Trophoblast cell (in vitro differentiated cells and primary cell): ENCODE measurements around the gene TPPP.
"Not testable (repeated sequence)": the region's sequence is repeated elsewhere in the genome, so short reads cannot be mapped to it uniquely, and the experiment has no call there.

Experiments
- DNase-seq, 2 donors: peaks; one replicate each; pipeline ENCODE4 v3.0.0-alpha.2; 2016
- H2AFZ ChIP-seq: 2 replicates; pipeline ENCODE4 v1.6.1; 2013; ENCODE audit warnings: low read length, moderate library complexity, mild to moderate bottlenecking; ENCODE audit not compliant: insufficient read depth, poor library complexity
- H2AK5ac ChIP-seq: 2 replicates; pipeline ENCODE4 v1.6.1; 2013; ENCODE audit warnings: mild to moderate bottlenecking, low read length
- H2BK120ac ChIP-seq: 2 replicates; pipeline ENCODE4 v1.6.1; 2013; ENCODE audit warnings: low read length, mild to moderate bottlenecking, moderate library complexity; ENCODE audit not compliant: insufficient read depth, poor library complexity
- H2BK12ac ChIP-seq: 2 replicates; pipeline ENCODE4 v1.6.1; 2013; ENCODE audit warnings: mild to moderate bottlenecking, low read length, moderate library complexity
- H2BK5ac ChIP-seq: 2 replicates; pipeline ENCODE4 v1.6.1; 2013; ENCODE audit warnings: low read length, low read depth, moderate library complexity, mild to moderate bottlenecking; ENCODE audit not compliant: poor library complexity
- H3K14ac ChIP-seq: 2 replicates; pipeline ENCODE4 v1.6.1; 2013; ENCODE audit warnings: mild to moderate bottlenecking, low read length
- H3K18ac ChIP-seq: 2 replicates; pipeline ENCODE4 v1.6.1; 2013; ENCODE audit warnings: mild to moderate bottlenecking, low read length
- H3K23ac ChIP-seq: 2 replicates; pipeline ENCODE4 v1.6.1; 2013; ENCODE audit warnings: low read length
- H3K27ac ChIP-seq: 2 replicates; pipeline ENCODE4 v1.5.1; 2013; ENCODE audit warnings: low read depth, mild to moderate bottlenecking, inconsistent platforms, low read length, moderate library complexity
- H3K27me3 ChIP-seq: 2 replicates; pipeline ENCODE4 v1.6.1; 2013; ENCODE audit warnings: inconsistent platforms, mild to moderate bottlenecking, low read length, moderate library complexity; ENCODE audit not compliant: insufficient read depth
- H3K36me3 ChIP-seq, 2 experiments: 1 replicate in 1 of 2; 2 replicates in 1 of 2; pipeline ENCODE4 v1.6.1; 2013; ENCODE audit warnings: low read length in 2 of 2, mild to moderate bottlenecking in 2 of 2, moderate library complexity in 1 of 2; ENCODE audit not compliant: insufficient read depth in 2 of 2, control insufficient read depth in 1 of 2
- H3K4ac ChIP-seq: 2 replicates; pipeline ENCODE4 v1.6.1; 2013; ENCODE audit warnings: low read depth, mild to moderate bottlenecking, low read length, moderate library complexity
- H3K4me1 ChIP-seq, 2 experiments: 1 replicate in 1 of 2; 2 replicates in 1 of 2; pipeline ENCODE4 v1.6.1; 2013; ENCODE audit warnings: low read length in 2 of 2, mild to moderate bottlenecking in 2 of 2, moderate library complexity in 1 of 2; ENCODE audit not compliant: insufficient read depth in 2 of 2, control insufficient read depth in 1 of 2
- H3K4me2 ChIP-seq: 2 replicates; pipeline ENCODE4 v1.6.1; 2013; ENCODE audit warnings: inconsistent platforms, mild to moderate bottlenecking, low read length, moderate library complexity
- H3K4me3 ChIP-seq: 2 replicates; pipeline ENCODE4 v1.5.1; 2013; ENCODE audit warnings: mild to moderate bottlenecking, low read depth, low read length, inconsistent platforms
- H3K79me1 ChIP-seq: one replicate; pipeline ENCODE4 v1.6.1; 2013; ENCODE audit warnings: low read length
- H3K79me2 ChIP-seq: 2 replicates; pipeline ENCODE4 v1.6.1; 2013; ENCODE audit warnings: low read length, mild to moderate bottlenecking; ENCODE audit not compliant: control insufficient read depth, insufficient read depth, poor library complexity
- H3K9ac ChIP-seq: 2 replicates; pipeline ENCODE4 v1.6.1; 2013; ENCODE audit warnings: mild to moderate bottlenecking, low read length
- H3K9me3 ChIP-seq: 2 replicates; pipeline ENCODE4 v1.6.1; 2013; ENCODE audit warnings: low read depth, mild to moderate bottlenecking, control low read depth, inconsistent platforms, low read length; ENCODE audit not compliant: insufficient read depth
- H4K12ac ChIP-seq: 2 replicates; pipeline ENCODE4 v1.6.1; 2013; ENCODE audit warnings: low read depth, mild to moderate bottlenecking, low read length, moderate library complexity
- H4K8ac ChIP-seq: 2 replicates; pipeline ENCODE4 v1.6.1; 2013; ENCODE audit warnings: low read depth, mild to moderate bottlenecking, low read length, moderate library complexity
- H4K91ac ChIP-seq: one replicate; pipeline ENCODE4 v1.6.1; 2013; ENCODE audit warnings: low read depth, mild to moderate bottlenecking, low read length, moderate library complexity
- WGBS: extraction: QIAGEN DNeasy Blood & Tissue Kit; methylation state at CpG from one replicate; pipeline ENCODE4 v1.1.7; 2013; ENCODE audit warnings: missing lambda C conversion rate; ENCODE audit not compliant: insufficient read length, insufficient coverage; ENCODE audit errors: extremely low coverage; 5-methylcytosine and 5-hydroxymethylcytosine counted together

TPPP gene

GRCh38 chr5:719379-719778, 26.2 kb upstream of the TPPP start:
- H3K9me3 ChIP-seq, H3K79me2 ChIP-seq, H4K12ac ChIP-seq, H2AFZ ChIP-seq, H2BK5ac ChIP-seq, H3K4ac ChIP-seq, H3K4me1 ChIP-seq, H3K9ac ChIP-seq, H3K79me1 ChIP-seq, H2BK120ac ChIP-seq, H3K14ac ChIP-seq, H4K8ac ChIP-seq, DNase-seq, H3K27me3 ChIP-seq, H3K27ac ChIP-seq, H3K4me2 ChIP-seq, H4K91ac ChIP-seq, H2BK12ac ChIP-seq, H3K18ac ChIP-seq, H2AK5ac ChIP-seq, H3K4me3 ChIP-seq, H3K36me3 ChIP-seq, H3K23ac ChIP-seq: not testable (repeated sequence)
- no CpG with 5 or more reads among the region's 1 CpG for WGBS

GRCh38 chr5:717143-717542, 24.0 kb upstream of the TPPP start:
- no peaks in the 10 kb centered on the region for H3K27me3 ChIP-seq
- no peaks in the 10 kb centered on the region for H3K4me1 ChIP-seq
- H2BK120ac ChIP-seq: no peak overlapping the region
- no peak for DNase-seq
- H3K23ac ChIP-seq: no peak overlapping the region
- H3K79me1 ChIP-seq: no peaks in the 10 kb centered on the region
- H3K79me2 ChIP-seq: no peaks in the 10 kb centered on the region
- H2BK12ac ChIP-seq: no peak overlapping the region
- H3K18ac ChIP-seq: no peak overlapping the region
- H3K4me2 ChIP-seq: no peak overlapping the region
- H3K4me3 ChIP-seq: no peak overlapping the region
- H3K9ac ChIP-seq: no peak overlapping the region
- H4K8ac ChIP-seq: no peak overlapping the region
- H3K4ac ChIP-seq: no peak overlapping the region
- H3K14ac ChIP-seq: no peak overlapping the region
- no peaks in the 10 kb centered on the region for H3K36me3 ChIP-seq
- H2AFZ ChIP-seq: no peak overlapping the region
- no peak overlapping the region for H3K27ac ChIP-seq
- H2BK5ac ChIP-seq: no peak overlapping the region
- H3K9me3 ChIP-seq: no peaks in the 10 kb centered on the region
- no CpG with 5 or more reads among the region's 7 CpGs for WGBS
- H2AK5ac ChIP-seq: no peak overlapping the region
- H4K12ac ChIP-seq: no peak overlapping the region
- no peak overlapping the region for H4K91ac ChIP-seq

GRCh38 chr5:716740-717139, 23.6 kb upstream of the TPPP start:
- not testable (repeated sequence) for H3K4me3 ChIP-seq, H4K91ac ChIP-seq, H2AFZ ChIP-seq, H3K36me3 ChIP-seq, H3K79me2 ChIP-seq, H4K12ac ChIP-seq, H3K23ac ChIP-seq, DNase-seq, H3K27ac ChIP-seq, H2BK5ac ChIP-seq, H3K9ac ChIP-seq, H3K18ac ChIP-seq, H3K4me1 ChIP-seq, H3K27me3 ChIP-seq, H3K79me1 ChIP-seq, H2BK120ac ChIP-seq, H2BK12ac ChIP-seq, H3K4me2 ChIP-seq, H2AK5ac ChIP-seq, H4K8ac ChIP-seq, H3K9me3 ChIP-seq, H3K4ac ChIP-seq, H3K14ac ChIP-seq
- WGBS: no CpG with 5 or more reads among the region's 4 CpGs

- H3K18ac ChIP-seq, H3K4me1 ChIP-seq, H3K79me2 ChIP-seq, H3K27ac ChIP-seq, H3K23ac ChIP-seq, H2BK12ac ChIP-seq, DNase-seq, H2AK5ac ChIP-seq, H3K4me3 ChIP-seq, H3K14ac ChIP-seq, H3K9ac ChIP-seq, H3K4ac ChIP-seq, H2BK120ac ChIP-seq, H3K27me3 ChIP-seq, H3K4me2 ChIP-seq, H3K36me3 ChIP-seq, H3K79me1 ChIP-seq, H2BK5ac ChIP-seq, H3K9me3 ChIP-seq, H4K12ac ChIP-seq, H4K8ac ChIP-seq, H4K91ac ChIP-seq, H2AFZ ChIP-seq: not testable (repeated sequence)
- WGBS: no CpG with 5 or more reads among the region's 4 CpGs
Observed at GRCh38 chr5:715636-716035, 22.5 kb upstream of the TPPP start.
